Thoracic aorta (tissue), 2 donors: ENCODE measurements around the gene EFHC2. TPM values are rescaled to one million over a fixed set of nuclear protein-coding genes. Genes with fewer than 3 reads are reported as not detected.

Experiments used
- ATAC-seq: fragments of 150-250 bp; one replicate; pipeline ENCODE4 v1.8.0; 2017; ENCODE audit warnings: low read depth; ENCODE audit not compliant: insufficient number of reproducible peaks, low FRiP score
- DNase-seq: peaks from one replicate; pipeline ENCODE4 v3.0.0-alpha.2; 2020; ENCODE audit warnings: low spot score
- H3K27ac ChIP-seq, 2 donors: fragments of 200-600 bp; sonication (generic); 1 replicate in 1 of 2; 2 replicates in 1 of 2; pipeline ENCODE4 v1.5.1; 2016; ENCODE audit warnings: mild to moderate bottlenecking in 2 of 2, moderate library complexity in 2 of 2
- H3K27me3 ChIP-seq: fragments of 200-600 bp; sonication (generic); replicated peaks from 2 replicates; pipeline ENCODE4 v1.6.0; 2016; ENCODE audit warnings: mild to moderate bottlenecking; ENCODE audit not compliant: insufficient read depth
- H3K36me3 ChIP-seq: fragments of 200-600 bp; sonication (generic); one replicate; pipeline ENCODE4 v1.5.1; 2016
- H3K4me1 ChIP-seq, 2 donors: fragments of 200-600 bp; sonication (generic); 1 replicate in 1 of 2; 2 replicates in 1 of 2; pipeline versions ENCODE4 v1.5.1 to v1.6.0; 2016; ENCODE audit warnings: low read depth in 2 of 2, mild to moderate bottlenecking in 1 of 2; ENCODE audit not compliant: control insufficient read depth in 1 of 2
- H3K4me3 ChIP-seq: fragments of 200-600 bp; sonication (generic); 2 replicates; pipeline ENCODE4 v1.5.1; 2016; ENCODE audit warnings: mild to moderate bottlenecking
- H3K9me3 ChIP-seq: fragments of 200-600 bp; sonication (generic); 2 replicates; pipeline ENCODE4 v1.5.1; 2016
- CTCF ChIP-seq: fragments of 200-600 bp; sonication (generic); IDR thresholded peaks from one replicate; pipeline ENCODE4 v1.5.1; 2019; ENCODE audit warnings: antibody characterized with exemption
- total RNA-seq, 2 donors: library from RNA; depleted of rRNA; stranded (reverse); fragments of >200 nt; gene quantifications; one replicate each; pipeline versions ENCODE4 v1.1.0 to v1.2.3, GENCODE V29; 2016

EFHC2 gene
- total RNA-seq, 2 donors from 2014 or later = 0.28 TPM; not detected in 1

- no peak for ATAC-seq
- H3K4me1 ChIP-seq = no peaks in the 10 kb centered on the region
- no peak overlapping the region for H3K4me3 ChIP-seq
- no peaks in the 10 kb centered on the region for H3K36me3 ChIP-seq
- no peaks in the 10 kb centered on the region for H3K27me3 ChIP-seq
- no peaks in the 10 kb centered on the region for H3K9me3 ChIP-seq
- no peak for TF ChIP-seq CTCF
- H3K27ac ChIP-seq = no peak overlapping the region
- DNase-seq = no peak
These were observed 196.3 kb downstream of the EFHC2 start for GRCh38 chrX:44147130-44147529.

- Histone ChIP-seq H3K27me3 (no peaks in the 10 kb centered on the region), H3K27ac (no peak overlapping the region), H3K4me3 (no peak overlapping the region), H3K36me3 (no peaks in the 10 kb centered on the region), H3K4me1 (no peaks in the 10 kb centered on the region), H3K9me3 (no peaks in the 10 kb centered on the region)
- no peak for TF ChIP-seq CTCF
- ATAC-seq (no peak), DNase-seq (no peak)
These were observed 199.1 kb downstream of the EFHC2 start for GRCh38 chrX:44144177-44144945.

GRCh38 chrX:44143061-44143602 is 200.3 kb downstream of the EFHC2 start:
- Histone ChIP-seq H3K36me3 (no peaks in the 10 kb centered on the region), H3K4me3 (no peak overlapping the region), H3K4me1 (no peaks in the 10 kb centered on the region), H3K9me3 (no peaks in the 10 kb centered on the region), H3K27me3 (no peaks in the 10 kb centered on the region), H3K27ac (no peak overlapping the region)
- ATAC-seq = no peak
- no peak for DNase-seq
- no peak for TF ChIP-seq CTCF

GRCh38 chrX:44130189-44130588 is 213.3 kb downstream of the EFHC2 start:
- no peak overlapping the region for H3K4me3 ChIP-seq
- ATAC-seq (no peak), DNase-seq (no peak)
- no peak for TF ChIP-seq CTCF
- no peaks in the 10 kb centered on the region for H3K36me3 ChIP-seq
- no peaks in the 10 kb centered on the region for H3K27me3 ChIP-seq
- no peaks in the 10 kb centered on the region for H3K4me1 ChIP-seq
- no peaks in the 10 kb centered on the region for H3K9me3 ChIP-seq
- H3K27ac ChIP-seq = no peak overlapping the region

- DNase-seq = no peak
These were observed 230.1 kb downstream of the EFHC2 start for GRCh38 chrX:44113337-44113736.

More at GRCh38 chrX:44113337-44113736, 230.1 kb downstream of the EFHC2 start:
- no peaks in the 10 kb centered on the region for H3K4me1 ChIP-seq
- H3K9me3 ChIP-seq = no peaks in the 10 kb centered on the region
- no peaks in the 10 kb centered on the region for H3K36me3 ChIP-seq
- no peak for TF ChIP-seq CTCF
- no peaks in the 10 kb centered on the region for H3K27me3 ChIP-seq
- no peak overlapping the region for H3K4me3 ChIP-seq
- no peak for ATAC-seq
- H3K27ac ChIP-seq = no peak overlapping the region
